K562 (cell line): ENCODE measurements around the gene LPCAT1. TPM values are rescaled to one million over a fixed set of nuclear protein-coding genes. Genes with fewer than 3 reads are reported as not detected.
A peak's percentile ranks its signal among the peaks of the same experiment; 100 is the strongest.

Source experiments
- ATAC-seq: fragments of 200-7000 bp; cut with Tn5 transposase; 3 replicates; pipeline ENCODE4 v1.9.1; 2020; ENCODE audit warnings: moderate library complexity
- BruUV-seq: library from RNA; stranded (reverse); fragments of 400-500 nt; replicated peaks from 2 replicates; lab custom pipeline; 2021; lab: Mats Ljungman, UMichigan
- CTCF ChIA-PET: fragments of 300-600 bp; formaldehyde crosslinking; extraction: SDS; loops from one replicate; lab custom pipeline; 2021; ENCODE audit warnings: low intra/inter-chr PET ratio; lab: Yijun Ruan, JAX
- POLR2A ChIA-PET: fragments of 300-600, 350-650 bp; sonication (Branson Sonifier 250); formaldehyde crosslinking; extraction: SDS; loops from one replicate; lab custom pipeline; 2021; ENCODE audit warnings: antibody characterized with exemption, inconsistent platforms; lab: Yijun Ruan, JAX
- DNase-seq, 4 experiments: peaks; one replicate each; pipeline versions ENCODE4 v3.0.0 to v3.0.0-alpha.2; 2011 to 2018; ENCODE audit warnings: low spot score in 3 of 4, mixed read lengths in 3 of 4; ENCODE audit errors: extremely low read depth in 1 of 4
- FAIRE-seq: peaks from 2 replicates; lab custom pipeline; 2011; peaks lifted over from hg19 to GRCh38; lab: Jason Lieb, UNC
- H2AFZ ChIP-seq: 2 replicates; pipeline ENCODE4 v1.6.0; 2011; ENCODE audit warnings: low read depth, low read length, control low read depth, inconsistent platforms
- H3K27ac ChIP-seq: fragments of 200-600 bp; 3 replicates; pipeline ENCODE4 v1.8.0; 2011; ENCODE audit warnings: low read depth, mild to moderate bottlenecking, control low read depth, inconsistent platforms, low read length, moderate library complexity, mixed read lengths; ENCODE audit errors: extremely low read depth
- H3K27me3 ChIP-seq, 2 experiments: fragments of 300-600 bp in 1 of 2; 2 replicates in 1 of 2; 3 replicates in 1 of 2; pipeline versions ENCODE4 v1.6.0 to v1.8.0; 2011; ENCODE audit warnings: inconsistent platforms in 2 of 2, low read length in 2 of 2, mild to moderate bottlenecking in 1 of 2, mixed read lengths in 1 of 2, moderate library complexity in 1 of 2; ENCODE audit not compliant: control insufficient read depth in 2 of 2, insufficient read depth in 2 of 2
- H3K36me3 ChIP-seq: fragments of 300-600 bp; 3 replicates; pipeline ENCODE4 v1.8.0; 2011; ENCODE audit warnings: mild to moderate bottlenecking, low read length, inconsistent platforms; ENCODE audit not compliant: control insufficient read depth, insufficient read depth
- H3K4me1 ChIP-seq, 2 experiments: fragments of 200-600 bp in 1 of 2; replicated peaks in 1 of 2; 2 replicates in 1 of 2; 3 replicates in 1 of 2; pipeline versions ENCODE4 v1.5.1 to v1.8.0; 2011; ENCODE audit warnings: inconsistent platforms in 2 of 2, low read length in 2 of 2, mild to moderate bottlenecking in 1 of 2, mixed read lengths in 1 of 2, moderate library complexity in 1 of 2; ENCODE audit not compliant: control insufficient read depth in 2 of 2, insufficient read depth in 2 of 2
- H3K4me2 ChIP-seq: 2 replicates; pipeline ENCODE4 v1.6.1; 2011; ENCODE audit warnings: low read length, control low read depth, inconsistent platforms, mixed read lengths; ENCODE audit not compliant: insufficient read depth
- H3K4me3 ChIP-seq: fragments of 200-600 bp; sonication (generic), shearing (Covaris generic); 2 replicates; pipeline ENCODE4 v1.5.1; 2016; ENCODE audit warnings: control low read depth, inconsistent platforms
- H3K79me2 ChIP-seq: fragments of 200-600 bp; 3 replicates; pipeline ENCODE4 v1.8.0; 2011; ENCODE audit warnings: low read length, inconsistent platforms; ENCODE audit not compliant: control insufficient read depth, insufficient read depth
- H3K9ac ChIP-seq, 2 experiments: 2 replicates each; pipeline versions ENCODE4 v1.6.0 to v1.6.1; 2011; ENCODE audit warnings: low read depth in 2 of 2, low read length in 2 of 2, control low read depth in 1 of 2, inconsistent platforms in 1 of 2, mild to moderate bottlenecking in 1 of 2, mixed read lengths in 1 of 2; ENCODE audit not compliant: insufficient read depth in 1 of 2
- H3K9me1 ChIP-seq: one replicate; pipeline ENCODE4 v1.6.0; 2011; ENCODE audit warnings: inconsistent platforms, mild to moderate bottlenecking, low read length, moderate library complexity; ENCODE audit not compliant: control insufficient read depth, insufficient read depth
- H3K9me3 ChIP-seq: replicated peaks from 2 replicates; pipeline ENCODE4 v1.5.1; 2011; ENCODE audit warnings: low read depth, low read length, inconsistent platforms; ENCODE audit not compliant: control insufficient read depth, insufficient read depth
- H4K20me1 ChIP-seq: replicated peaks from 2 replicates; pipeline ENCODE4 v1.6.1; 2011; ENCODE audit warnings: low read length, inconsistent platforms, mixed read lengths; ENCODE audit not compliant: control insufficient read depth, insufficient read depth
- E2F4 ChIP-seq: sonication (generic); formaldehyde crosslinking; IDR thresholded peaks from 2 replicates; pipeline ENCODE4 v1.8.0; 2022; ENCODE audit warnings: mild to moderate bottlenecking, low read depth, missing genetic modification reagents
- HDAC2 ChIP-seq: fragments of 450-650 bp; IDR thresholded peaks from 2 replicates; pipeline ENCODE4 v1.6.1; 2016; ENCODE audit warnings: mild to moderate bottlenecking
- MEF2A ChIP-seq: IDR thresholded peaks from 2 replicates; pipeline ENCODE4 v1.6.1; 2011; ENCODE audit warnings: low read depth, mild to moderate bottlenecking, low read length, moderate library complexity; ENCODE audit not compliant: control insufficient read depth
- TFAM ChIP-seq: fragments of 250-450 bp; sonication (Bioruptor Pico); conservative IDR thresholded peaks from 2 replicates; pipeline ENCODE4 v1.5.0; 2021; ENCODE audit warnings: mild to moderate bottlenecking, moderate library complexity
- ZBTB7A ChIP-seq: IDR thresholded peaks from 2 replicates; pipeline ENCODE4 v1.6.1; 2011; ENCODE audit warnings: low read depth, mild to moderate bottlenecking, low read length, moderate library complexity, borderline replicate concordance; ENCODE audit not compliant: control insufficient read depth
- WGBS: fragments of 100-300 bp; shearing (Covaris generic); methylation state at CpG from one replicate; pipeline ENCODE4 v1.1.6; 2016; ENCODE audit warnings: low coverage, mixed read lengths; ENCODE audit not compliant: insufficient coverage; ENCODE audit errors: missing lambda C conversion rate; 5-methylcytosine and 5-hydroxymethylcytosine counted together
- in situ Hi-C: fragments of 300-500 bp; cut with MboI; formaldehyde crosslinking; loops from 4 replicates; pipeline ENCODE4 v1.15.0; 2018; ENCODE audit warnings: inconsistent platforms, mixed read lengths
- intact Hi-C: fragments of 100-400 bp; cut with micrococcal nuclease; formaldehyde crosslinking; loops from 2 replicates; pipeline ENCODE4 v1.14.2; 2022
- polyA plus RNA-seq, 8 experiments: library from polyadenylated mRNA; depleted of rRNA in 4 of 8; stranded (reverse) in 5 of 8; unstranded in 3 of 8; fragments of >200 nt; fragmentation: Nextera tagmentation in 2 of 8; fragmentation: Illumina TruSeq in 1 of 8; extraction: Ambion mirVana in 2 of 8; extraction: Trizol in 1 of 8; gene quantifications; 2 replicates each; pipeline versions ENCODE4 v1.2.1 to v1.2.3, GENCODE V29; 2011 to 2014; ENCODE audit warnings: inconsistent platforms in 1 of 8, missing spikeins in 1 of 8
- total RNA-seq, 7 experiments: library from RNA; depleted of rRNA in 6 of 7; stranded (reverse); fragments of >200 nt in 6 of 7; fragmentation: Illumina TruSeq in 2 of 7; extraction: Trizol in 2 of 7; gene quantifications; 2 replicates each; pipeline versions ENCODE4 v1.2.1 to v1.2.3, GENCODE V29; 2011 to 2021; ENCODE audit warnings: low replicate concordance in 1 of 7

The LPCAT1 gene
- total and polyA plus RNA-seq, 9 of the 15 experiments (the other 6 are each of a cell fraction or from before 2014, with no cell fraction given), result 0.14 to 18.4 (median 13.9) TPM

- ChIA-PET POLR2A (interaction anchor here (0.7 kb wide), 1 partner anchor 167 kb away, joined by 3 read pairs; no protein-coding TSS in a partner anchor), CTCF (no interaction called here)
- WGBS, result 68% methylated on average over 15 of the region's 15 CpGs
- DNase-seq (no peak), FAIRE-seq (no peak), ATAC-seq (no peak)
- in situ Hi-C loops (loop anchor here (5.0 kb wide), 1 partner anchor 157 kb away; no protein-coding TSS in a partner anchor), intact Hi-C loops (no loop called here)
- peak overlapping the region in 1 of 2 experiments; percentile 46; a peak in 1 of 4 replicates for H3K9ac ChIP-seq
- peaks cover 11% of the 10 kb centered on the region; the same call in 1 of the 3 replicates for H3K36me3 ChIP-seq
- no peak overlapping the region for H2AFZ ChIP-seq
- H3K4me3 ChIP-seq, result no peak overlapping the region
- H3K27me3 ChIP-seq, result no peaks in the 10 kb centered on the region
- peaks cover 2% of the 10 kb centered on the region for H3K9me1 ChIP-seq
- H3K4me2 ChIP-seq, result no peak overlapping the region
- H4K20me1 ChIP-seq, result peaks cover 18% of the 10 kb centered on the region
- TF ChIP-seq HDAC2 (no peak), ZBTB7A (no peak), E2F4 (CRISPR knock-in tag) (no peak), MEF2A (no peak), TFAM (CRISPR knock-in tag) (no peak)
- no peak overlapping the region for H3K27ac ChIP-seq
- peaks cover 0 to 7% of the 10 kb centered on the region in 2 experiments; a peak in 1 of 5 replicates for H3K4me1 ChIP-seq
- no peaks in the 10 kb centered on the region for H3K79me2 ChIP-seq
- H3K9me3 ChIP-seq, result no peaks in the 10 kb centered on the region
- BruUV-seq, result no TSS peak
These were observed 38.1 kb downstream of the LPCAT1 start for GRCh38 chr5:1485579-1486118.
